Stimulated activated memory B cell treated with anti-CD40 and anti-IgM and Interleukin-4, amounts not matched to agents 10 μg/mL and 1 μg/mL and 100 μg/mL, for 72 hours (primary cell): ENCODE results near the gene TM4SF4.
A peak's percentile ranks its signal among the peaks of the same experiment; 100 is the strongest.

ENCODE experiments used
- ATAC-seq: fragments of 150-1000 bp; cut with Tn5 transposase; 2 replicates; pipeline ENCODE4 v1.10.0; 2021
- H3K27ac Mint-ChIP-seq: one replicate; pipeline ENCODE4 v1.8.0; 2022; ENCODE audit warnings: mild to moderate bottlenecking, mixed read lengths
- H3K27me3 Mint-ChIP-seq: one replicate; pipeline ENCODE4 v1.8.0; 2022; ENCODE audit warnings: mixed read lengths
- H3K36me3 Mint-ChIP-seq: one replicate; pipeline ENCODE4 v1.8.0; 2022; ENCODE audit warnings: mixed read lengths
- H3K4me1 Mint-ChIP-seq: one replicate; pipeline ENCODE4 v1.8.0; 2022; ENCODE audit warnings: mixed read lengths
- H3K4me3 Mint-ChIP-seq: one replicate; pipeline ENCODE4 v1.8.0; 2022; ENCODE audit warnings: mild to moderate bottlenecking, moderate library complexity, mixed read lengths
- H3K9me3 Mint-ChIP-seq: one replicate; pipeline ENCODE4 v1.8.0; 2022; ENCODE audit warnings: mixed read lengths

The TM4SF4 gene

GRCh38 chr3:149509526-149509925 lies 35.0 kb downstream of the TM4SF4 start:
- no peak for ATAC-seq
- Mint-ChIP-seq H3K27me3 (peaks cover 38% of the 10 kb centered on the region), H3K9me3 (no peaks in the 10 kb centered on the region), H3K4me1 (peaks cover 29% of the 10 kb centered on the region), H3K36me3 (no peaks in the 10 kb centered on the region), H3K27ac (no peak overlapping the region), H3K4me3 (no peak overlapping the region)

DNA sequence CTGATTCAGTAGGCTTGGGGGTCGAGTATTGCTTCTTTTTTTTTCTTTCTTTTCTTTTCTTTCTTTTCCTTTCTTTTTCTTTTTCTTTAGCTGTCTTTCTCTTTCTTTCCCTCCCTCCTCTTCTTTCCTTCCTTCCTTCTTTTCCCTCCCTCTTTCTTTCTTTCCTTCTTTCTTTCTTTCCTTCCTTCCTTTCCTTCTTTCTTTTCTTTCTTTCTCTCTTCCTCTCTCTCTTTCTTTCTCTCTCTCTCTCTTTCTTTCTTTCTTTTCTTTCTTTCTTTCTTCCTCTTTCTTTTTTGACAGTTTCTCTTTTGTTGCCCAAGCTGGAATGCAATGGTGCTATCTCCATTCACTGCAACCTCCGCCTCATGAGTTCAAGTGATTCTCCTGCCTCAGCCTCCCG lies 36.0 kb downstream of the TM4SF4 start:
- no peak overlapping the region for H3K4me3 Mint-ChIP-seq
- no peaks in the 10 kb centered on the region for H3K36me3 Mint-ChIP-seq
- H3K4me1 Mint-ChIP-seq, result peaks cover 29% of the 10 kb centered on the region
- no peak for ATAC-seq
- H3K27ac Mint-ChIP-seq, result no peak overlapping the region
- H3K9me3 Mint-ChIP-seq, result no peaks in the 10 kb centered on the region
- peaks cover 38% of the 10 kb centered on the region for H3K27me3 Mint-ChIP-seq

DNA sequence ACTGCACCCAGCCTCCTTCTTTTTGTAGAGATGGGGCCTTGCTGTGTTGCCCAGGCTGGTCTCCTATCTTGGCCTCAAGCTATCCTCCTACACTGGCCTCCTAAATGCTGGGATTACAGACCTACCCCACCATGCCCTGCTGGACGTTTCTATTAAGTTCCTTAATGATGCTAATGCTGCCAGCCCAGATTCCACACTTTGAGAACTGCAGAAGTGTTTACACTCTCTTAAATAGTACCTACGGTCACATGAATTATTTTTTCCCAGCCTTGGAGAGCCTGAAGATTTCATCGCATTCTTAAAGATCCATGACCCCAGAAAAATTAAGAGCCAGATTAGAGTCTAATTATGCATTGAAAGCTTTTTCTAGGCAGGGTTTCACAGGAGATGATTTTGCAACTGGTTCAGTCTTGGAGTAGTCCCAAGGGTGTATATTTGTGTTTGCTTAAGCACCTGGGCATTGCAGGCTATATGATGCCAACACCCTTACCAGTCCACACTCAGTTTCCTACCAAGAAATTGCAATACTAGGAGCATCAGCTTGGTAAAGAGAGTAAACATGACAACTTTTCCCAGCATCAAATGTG lies 36.6 kb downstream of the TM4SF4 start:
- Mint-ChIP-seq H3K9me3 (no peaks in the 10 kb centered on the region), H3K4me3 (no peak overlapping the region), H3K36me3 (no peaks in the 10 kb centered on the region), H3K4me1 (peaks cover 29% of the 10 kb centered on the region), H3K27ac (no peak overlapping the region), H3K27me3 (peaks cover 38% of the 10 kb centered on the region)
- no peak for ATAC-seq

GRCh38 chr3:149512073-149512782 lies 37.7 kb downstream of the TM4SF4 start:
- Mint-ChIP-seq H3K9me3 (no peaks in the 10 kb centered on the region), H3K27ac (no peak overlapping the region), H3K4me3 (no peak overlapping the region), H3K36me3 (no peaks in the 10 kb centered on the region), H3K4me1 (peaks cover 20% of the 10 kb centered on the region), H3K27me3 (peaks cover 29% of the 10 kb centered on the region)
- ATAC-seq, result peak; percentile 66

- Mint-ChIP-seq H3K27me3 (peaks cover 29% of the 10 kb centered on the region), H3K9me3 (no peaks in the 10 kb centered on the region), H3K4me3 (no peak overlapping the region), H3K27ac (no peak overlapping the region), H3K4me1 (peaks cover 7% of the 10 kb centered on the region), H3K36me3 (no peaks in the 10 kb centered on the region)
- no peak for ATAC-seq
Observed at GRCh38 chr3:149514471-149514870, 40.0 kb downstream of the TM4SF4 start.

DNA sequence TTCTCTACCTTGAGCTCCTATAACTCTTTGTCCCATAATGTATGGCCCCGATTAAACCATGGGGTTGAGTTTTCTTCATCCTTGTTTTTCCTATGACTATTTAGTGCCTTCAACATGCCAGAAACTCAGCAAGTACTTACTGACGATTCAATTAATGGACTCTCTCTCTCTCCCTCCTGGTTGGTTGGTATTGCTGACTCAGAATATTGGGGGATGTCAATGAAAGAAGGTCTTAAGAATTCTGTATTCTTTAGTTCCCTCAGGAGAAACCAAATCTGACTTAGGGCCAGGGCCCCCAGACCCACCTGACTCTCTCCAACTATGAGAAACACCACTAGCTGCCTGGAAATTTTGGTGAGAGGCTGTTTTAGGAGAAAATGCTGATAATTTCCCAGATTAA lies 40.8 kb downstream of the TM4SF4 start:
- H3K9me3 Mint-ChIP-seq, result no peaks in the 10 kb centered on the region
- peaks cover 25% of the 10 kb centered on the region for H3K27me3 Mint-ChIP-seq
- H3K27ac Mint-ChIP-seq, result no peak overlapping the region
- no peak overlapping the region for H3K4me3 Mint-ChIP-seq
- no peaks in the 10 kb centered on the region for H3K36me3 Mint-ChIP-seq
- no peak for ATAC-seq
- H3K4me1 Mint-ChIP-seq, result peaks cover 7% of the 10 kb centered on the region

GRCh38 chr3:149516920-149517319 lies 42.4 kb downstream of the TM4SF4 start:
- Mint-ChIP-seq H3K27me3 (peaks cover 12% of the 10 kb centered on the region), H3K4me3 (no peak overlapping the region), H3K27ac (no peak overlapping the region), H3K36me3 (no peaks in the 10 kb centered on the region), H3K4me1 (peaks cover 7% of the 10 kb centered on the region), H3K9me3 (no peaks in the 10 kb centered on the region)
- no peak for ATAC-seq

DNA sequence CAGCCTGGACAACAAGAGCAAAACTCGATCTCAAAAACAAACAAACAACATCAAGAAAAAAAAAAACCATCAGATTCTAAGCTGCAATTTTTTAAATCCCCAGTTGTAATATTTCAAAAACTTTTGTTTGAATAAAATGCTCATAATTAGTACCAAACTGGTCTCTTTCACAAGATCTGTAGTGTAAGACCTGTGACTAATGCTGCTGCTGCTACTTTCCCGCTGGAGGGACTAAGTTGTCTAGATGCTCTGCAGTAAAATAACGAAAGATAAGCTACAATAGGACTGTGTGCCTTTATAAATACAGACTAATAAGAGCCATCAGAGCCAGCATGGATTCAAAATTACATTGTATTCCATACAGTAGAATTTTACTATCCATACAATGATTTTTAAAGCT lies 45.4 kb downstream of the TM4SF4 start:
- ATAC-seq, result no peak
- Mint-ChIP-seq H3K27me3 (no peaks in the 10 kb centered on the region), H3K4me3 (no peak overlapping the region), H3K36me3 (no peaks in the 10 kb centered on the region), H3K4me1 (no peaks in the 10 kb centered on the region), H3K27ac (no peak overlapping the region), H3K9me3 (no peaks in the 10 kb centered on the region)

DNA sequence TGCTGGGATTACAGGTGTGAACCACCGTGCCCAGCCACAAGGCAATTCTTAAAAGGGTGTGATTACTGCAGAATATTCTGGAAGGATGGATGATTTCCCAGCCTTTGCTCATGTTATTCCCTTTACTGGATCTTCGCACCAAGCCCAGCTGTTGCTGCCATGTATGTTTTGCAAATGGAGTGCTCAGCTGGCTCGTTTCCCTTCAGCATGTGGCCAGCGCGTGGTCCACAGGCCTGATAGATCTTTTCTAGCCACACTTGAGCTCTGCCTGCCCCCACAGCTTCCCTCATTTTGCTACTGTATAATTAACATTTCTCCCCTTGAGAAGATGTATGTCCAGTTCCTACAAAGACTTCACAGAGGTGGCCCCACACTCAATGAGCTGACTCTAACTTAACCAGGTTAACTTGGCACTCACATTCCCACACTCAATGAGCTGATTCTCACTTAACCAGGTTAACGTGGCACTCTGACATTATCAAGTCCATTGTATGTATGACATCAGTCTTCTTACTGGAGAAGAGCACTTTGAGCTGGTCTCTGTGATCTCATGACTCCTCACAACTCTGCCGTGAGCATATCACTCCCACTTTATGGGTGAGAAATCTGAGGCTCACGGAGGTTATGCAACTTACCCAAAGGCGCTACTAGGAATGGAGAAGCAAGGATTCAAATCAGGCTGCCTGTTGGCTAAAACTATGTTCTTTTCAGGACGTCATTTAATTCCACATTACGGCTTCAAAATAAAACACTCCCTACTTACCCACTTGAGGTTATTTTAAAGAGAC lies 49.2 kb downstream of the TM4SF4 start:
- no peaks in the 10 kb centered on the region for H3K9me3 Mint-ChIP-seq
- ATAC-seq, result no peak

GRCh38 chr3:149527531-149528339 lies 53.2 kb downstream of the TM4SF4 start:
- H3K9me3 Mint-ChIP-seq, result no peaks in the 10 kb centered on the region
- H3K27me3 Mint-ChIP-seq, result no peaks in the 10 kb centered on the region
- H3K36me3 Mint-ChIP-seq, result no peaks in the 10 kb centered on the region
- no peak overlapping the region for H3K4me3 Mint-ChIP-seq
- H3K4me1 Mint-ChIP-seq, result peaks cover 4% of the 10 kb centered on the region
- ATAC-seq, result no peak
- H3K27ac Mint-ChIP-seq, result no peak overlapping the region

More for the DNA sequence above, 49.2 kb downstream of the TM4SF4 start:
- no peaks in the 10 kb centered on the region for H3K4me1 Mint-ChIP-seq
- no peak overlapping the region for H3K4me3 Mint-ChIP-seq
- no peak overlapping the region for H3K27ac Mint-ChIP-seq
- no peaks in the 10 kb centered on the region for H3K27me3 Mint-ChIP-seq
- H3K36me3 Mint-ChIP-seq, result no peaks in the 10 kb centered on the region

DNA sequence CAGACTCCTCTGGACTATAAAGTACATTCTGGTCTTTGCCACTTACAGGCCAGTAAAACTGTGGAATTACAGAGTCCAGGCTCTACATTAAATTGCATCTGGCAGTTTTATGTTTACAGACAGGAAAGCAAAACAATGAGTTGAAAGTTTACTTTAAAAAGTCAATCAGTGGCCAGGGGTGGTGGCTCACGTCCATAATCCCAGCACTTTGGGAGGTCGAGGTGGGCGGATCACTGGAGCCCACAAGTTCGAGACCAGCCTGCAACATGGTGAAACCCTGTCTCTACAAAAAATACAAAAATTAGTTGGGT lies 53.8 kb downstream of the TM4SF4 start:
- no peak overlapping the region for H3K4me3 Mint-ChIP-seq
- H3K9me3 Mint-ChIP-seq, result no peaks in the 10 kb centered on the region
- H3K36me3 Mint-ChIP-seq, result no peaks in the 10 kb centered on the region
- H3K27me3 Mint-ChIP-seq, result no peaks in the 10 kb centered on the region
- H3K27ac Mint-ChIP-seq, result no peak overlapping the region
- peaks cover 9% of the 10 kb centered on the region for H3K4me1 Mint-ChIP-seq
- no peak for ATAC-seq

- Mint-ChIP-seq H3K27ac (no peak overlapping the region), H3K36me3 (no peaks in the 10 kb centered on the region), H3K9me3 (no peaks in the 10 kb centered on the region), H3K4me1 (peaks cover 9% of the 10 kb centered on the region), H3K4me3 (no peak overlapping the region), H3K27me3 (peaks cover 3% of the 10 kb centered on the region)
- ATAC-seq, result no peak
Observed at GRCh38 chr3:149529099-149529498, 54.6 kb downstream of the TM4SF4 start.

DNA sequence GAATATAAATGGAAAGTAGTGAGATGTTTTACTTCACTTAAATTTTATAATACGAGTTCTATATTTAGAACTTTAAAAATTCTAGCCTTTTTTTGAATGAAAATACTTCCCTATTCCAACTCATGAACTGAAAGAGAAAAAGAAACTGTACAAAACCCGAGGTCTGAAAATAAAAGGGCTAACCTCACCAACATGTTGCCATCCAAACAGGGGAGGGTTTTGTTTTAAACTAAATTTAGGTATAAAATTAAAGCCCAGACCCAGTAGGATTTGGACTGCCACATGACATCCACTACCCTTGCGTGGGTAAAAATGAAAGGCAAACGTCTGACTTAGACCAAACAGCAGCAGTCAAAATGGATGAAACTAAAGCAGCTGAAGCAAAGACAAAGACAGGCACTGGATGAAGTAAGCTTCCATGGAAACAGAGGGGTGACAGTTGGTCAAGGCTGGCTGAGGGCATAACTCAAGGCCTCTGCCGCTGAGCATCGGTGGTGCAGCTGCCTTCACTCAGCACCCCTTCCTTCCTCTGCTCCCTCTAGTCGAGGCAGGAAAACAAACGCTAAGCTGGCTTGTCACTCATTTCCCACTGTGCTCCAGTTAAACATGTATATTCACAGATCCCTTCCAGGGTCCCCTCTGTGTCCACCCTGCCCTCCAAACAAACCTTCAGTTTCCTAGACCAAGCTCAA lies 58.1 kb downstream of the TM4SF4 start:
- ATAC-seq, result peak; percentile 46
- Mint-ChIP-seq H3K27me3 (peaks cover 12% of the 10 kb centered on the region), H3K4me3 (peak overlapping the region; percentile 32), H3K9me3 (no peaks in the 10 kb centered on the region), H3K36me3 (no peaks in the 10 kb centered on the region), H3K27ac (peak overlapping the region; percentile 5), H3K4me1 (peaks cover 9% of the 10 kb centered on the region)

DNA sequence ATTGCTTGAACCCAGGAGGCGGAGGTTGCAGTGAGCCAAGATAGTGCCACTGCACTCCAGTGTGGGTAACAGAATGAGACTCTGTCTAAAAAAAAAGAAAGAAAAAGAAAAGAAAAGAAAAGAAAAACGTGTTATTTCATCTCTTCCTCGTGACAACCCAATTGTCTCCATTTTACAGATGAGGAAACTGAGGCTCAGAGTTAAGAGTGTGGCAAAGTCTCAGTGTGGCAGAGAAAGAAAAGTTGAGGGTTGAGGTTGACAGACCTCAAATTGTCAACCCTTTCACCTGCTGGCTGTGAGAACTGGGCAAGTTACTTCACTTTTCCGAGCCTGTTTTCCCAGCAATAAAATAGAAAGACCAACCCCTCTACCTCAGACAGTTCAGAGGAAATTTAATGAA lies 59.6 kb downstream of the TM4SF4 start:
- Mint-ChIP-seq H3K27me3 (peaks cover 12% of the 10 kb centered on the region), H3K27ac (no peak overlapping the region), H3K9me3 (no peaks in the 10 kb centered on the region), H3K4me3 (no peak overlapping the region), H3K36me3 (no peaks in the 10 kb centered on the region), H3K4me1 (peaks cover 9% of the 10 kb centered on the region)
- no peak for ATAC-seq
